ENCODE results near the gene TRIAP1.
A peak's percentile ranks its signal among the peaks of the same experiment; 100 is the strongest.
"Not testable (repeated sequence)": the region's sequence is repeated elsewhere in the genome, so short reads cannot be mapped to it uniquely, and the experiment has no call there.

The TRIAP1 gene

DNA sequence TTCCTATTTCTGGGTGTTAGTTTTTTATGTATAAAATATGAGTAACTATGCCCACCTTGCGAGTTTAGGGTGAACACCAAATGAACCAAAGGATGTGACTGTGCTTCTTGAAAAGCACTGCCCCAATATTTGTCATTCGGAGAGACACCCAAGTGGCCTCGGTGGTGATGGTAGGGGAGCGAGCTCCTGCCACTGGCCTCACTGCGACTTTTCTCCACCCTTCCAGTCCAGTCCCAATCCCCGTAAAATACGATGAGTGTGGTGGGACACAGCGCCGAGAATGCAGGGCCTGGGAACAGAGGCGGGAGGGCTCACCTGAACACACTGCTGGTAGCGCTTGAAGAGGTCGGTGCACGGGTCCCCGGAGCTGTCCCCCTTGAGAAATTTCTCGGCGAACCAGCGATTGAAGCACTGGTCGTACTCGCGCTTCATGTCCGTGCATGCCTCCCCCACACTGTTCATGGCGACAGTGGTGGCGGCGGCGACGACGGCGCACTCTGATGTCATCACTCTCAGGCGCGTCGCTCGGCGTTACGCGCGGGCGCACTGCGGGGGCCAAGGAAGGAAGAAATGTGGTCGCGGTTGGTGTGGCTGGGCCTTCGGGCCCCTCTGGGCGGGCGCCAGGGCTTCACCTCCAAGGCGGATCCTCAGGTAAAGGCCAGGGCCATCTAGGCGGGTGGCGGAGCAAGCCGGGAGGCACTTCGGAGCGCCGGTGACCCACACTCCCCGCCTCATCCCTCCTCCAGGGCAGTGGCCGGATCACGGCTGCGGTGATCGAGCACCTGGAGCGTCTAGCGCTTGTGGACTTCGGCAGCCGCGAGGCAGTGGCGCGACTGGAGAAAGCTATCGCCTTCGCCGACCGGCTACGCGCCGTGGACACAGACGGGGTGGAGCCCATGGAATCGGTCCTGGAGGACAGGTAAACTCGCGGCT lies at the start of gene TRIAP1, which contains the start of gene GATC:
Gene TRIAP1 (minus strand): TSS at position 474 of the 933 bp plus-strand sequence. CDS start 12 bp downstream, at position 462.
Gene GATC (plus strand): TSS at position 534 of the 933 bp plus-strand sequence. CDS start 37 bp downstream, at position 571.
- Histone ChIP-seq H3K27me3 (ENCODE audit: control insufficient read depth in 1 of 2, insufficient read depth in 2 of 2, low read length in 2 of 2) (no peaks in the 10 kb centered on the region), H3K4me3 (ENCODE audit: low read depth in 1 of 2, low read length in 2 of 2) (peak within 1 kb of the TSS; percentile 99 to 100), H3K4me1 (ENCODE audit: control insufficient read depth in 1 of 2, insufficient read depth in 2 of 2, low read length in 2 of 2) (peaks cover 13 to 28% of the 10 kb centered on the region in 2 donors), H3K27ac (ENCODE audit: low read depth, low read length) (peak within 1 kb of the TSS; percentile 92), H3K9ac (ENCODE audit: low read depth in 1 of 2, low read length in 2 of 2) (peak within 1 kb of the TSS; percentile 93 to 94), H3K9me3 (ENCODE audit: control insufficient read depth in 1 of 2, low read length in 2 of 2) (no peaks in the 10 kb centered on the region), H3K36me3 (ENCODE audit: control insufficient read depth in 1 of 2, insufficient read depth in 2 of 2, low read length in 2 of 2) (peaks cover 13 to 30% of the 10 kb centered on the region in 2 donors)

DNA sequence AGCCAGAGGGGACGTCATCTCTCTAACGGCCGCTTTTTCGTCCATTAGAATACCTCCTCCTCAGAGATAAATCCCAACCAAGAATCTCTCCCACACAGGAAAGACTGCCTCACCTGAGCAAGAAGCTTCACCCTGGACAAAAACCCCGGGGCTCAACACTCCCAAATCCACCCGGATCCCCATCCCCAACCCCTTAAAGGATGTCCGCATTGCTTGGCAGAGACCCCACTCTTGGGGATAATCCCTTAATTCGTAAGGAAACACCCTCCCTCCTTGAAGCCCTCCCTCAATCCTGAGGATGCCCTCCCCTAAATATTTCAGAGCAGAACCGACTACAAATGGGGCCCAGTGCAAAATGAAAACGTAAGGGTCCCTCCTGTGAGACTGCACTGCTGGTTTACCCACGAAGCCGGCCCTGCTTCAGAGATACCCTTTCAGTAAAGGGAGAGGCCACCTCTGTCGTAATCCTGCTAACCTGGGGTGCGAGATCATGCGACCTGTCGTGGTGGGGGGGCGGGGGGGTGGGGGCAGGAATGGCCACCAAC lies 49.1 kb upstream of the TRIAP1 start:
- Histone ChIP-seq H3K9ac (ENCODE audit: low read depth in 1 of 2, low read length in 2 of 2) (peak overlapping the region in 1 of 2 donors; percentile 31), H3K36me3 (ENCODE audit: control insufficient read depth in 1 of 2, insufficient read depth in 2 of 2, low read length in 2 of 2) (peaks cover 0 to 21% of the 10 kb centered on the region in 2 donors), H3K9me3 (ENCODE audit: control insufficient read depth in 1 of 2, low read length in 2 of 2) (no peaks in the 10 kb centered on the region), H3K27me3 (ENCODE audit: control insufficient read depth in 1 of 2, insufficient read depth in 2 of 2, low read length in 2 of 2) (no peaks in the 10 kb centered on the region), H3K4me1 (ENCODE audit: control insufficient read depth in 1 of 2, insufficient read depth in 2 of 2, low read length in 2 of 2) (peaks cover 18 to 21% of the 10 kb centered on the region in 2 donors), H3K27ac (ENCODE audit: low read depth, low read length) (no peak overlapping the region), H3K4me3 (ENCODE audit: low read depth in 1 of 2, low read length in 2 of 2) (peak overlapping the region; percentile 94)

DNA sequence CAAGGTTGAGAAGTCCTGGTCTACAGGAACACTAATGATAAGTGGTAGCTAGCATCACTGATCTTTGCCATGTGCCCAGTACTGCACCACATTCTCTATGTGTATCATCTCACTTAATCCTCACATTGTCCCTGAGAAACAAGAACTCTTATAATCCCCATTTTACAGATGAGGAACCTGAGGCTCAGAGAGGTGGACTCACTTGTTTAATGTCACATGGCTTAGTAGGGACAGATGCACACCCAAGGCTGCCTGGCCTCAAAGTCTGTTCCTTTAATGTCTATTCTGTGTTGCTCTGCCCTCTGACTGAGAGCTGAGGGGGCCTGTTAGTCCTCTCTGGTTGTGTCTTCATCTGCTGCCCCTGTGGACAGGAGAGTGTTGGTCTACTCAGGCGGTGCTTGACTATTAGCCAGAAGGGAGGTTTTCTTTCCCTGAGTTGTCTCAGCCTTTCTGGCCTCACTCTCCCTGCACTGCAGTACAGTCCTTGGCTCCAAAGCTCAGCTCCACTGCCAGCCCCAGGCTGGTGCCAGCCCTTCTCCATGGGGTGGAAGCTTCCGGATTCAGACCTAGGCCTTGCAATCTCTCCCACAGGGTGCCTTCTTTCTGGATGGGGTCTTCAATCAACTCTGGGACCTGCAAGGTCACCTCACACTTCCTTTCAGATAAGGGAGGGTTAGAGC lies 44.8 kb upstream of the TRIAP1 start:
- Histone ChIP-seq H3K9ac (ENCODE audit: low read depth in 1 of 2, low read length in 2 of 2) (no peak overlapping the region), H3K36me3 (ENCODE audit: control insufficient read depth in 1 of 2, insufficient read depth in 2 of 2, low read length in 2 of 2) (peaks cover 0 to 8% of the 10 kb centered on the region in 2 donors), H3K27me3 (ENCODE audit: control insufficient read depth in 1 of 2, insufficient read depth in 2 of 2, low read length in 2 of 2) (no peaks in the 10 kb centered on the region), H3K27ac (ENCODE audit: low read depth, low read length) (no peak overlapping the region), H3K9me3 (ENCODE audit: control insufficient read depth in 1 of 2, low read length in 2 of 2) (no peaks in the 10 kb centered on the region), H3K4me1 (ENCODE audit: control insufficient read depth in 1 of 2, insufficient read depth in 2 of 2, low read length in 2 of 2) (peaks cover 6 to 7% of the 10 kb centered on the region in 2 donors), H3K4me3 (ENCODE audit: low read depth in 1 of 2, low read length in 2 of 2) (no peak overlapping the region)

DNA sequence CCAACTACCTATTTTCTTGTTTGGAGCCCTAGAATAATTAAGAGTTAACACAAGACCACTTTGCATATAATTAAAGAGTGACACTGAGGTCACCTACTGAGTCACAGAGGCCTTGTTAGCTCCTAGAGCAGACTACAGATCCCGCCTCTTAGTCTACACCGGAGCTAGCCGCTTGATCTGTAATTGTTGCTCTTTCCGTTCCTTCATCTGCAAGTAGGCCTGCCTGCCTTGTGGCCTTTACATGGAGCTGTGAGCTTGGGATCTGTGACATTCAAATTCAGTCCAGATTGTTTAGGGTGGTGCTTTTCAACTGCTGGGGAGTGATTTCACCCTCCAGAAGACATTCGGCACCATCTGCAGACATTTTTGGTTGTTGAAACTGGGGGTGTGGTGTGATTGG lies 44.1 kb upstream of the TRIAP1 start:
- no peaks in the 10 kb centered on the region for H3K9me3 ChIP-seq (ENCODE audit: control insufficient read depth in 1 of 2, low read length in 2 of 2)
- peaks cover 0 to 8% of the 10 kb centered on the region in 2 donors for H3K36me3 ChIP-seq (ENCODE audit: control insufficient read depth in 1 of 2, insufficient read depth in 2 of 2, low read length in 2 of 2)
- peaks cover 5 to 7% of the 10 kb centered on the region in 2 donors for H3K4me1 ChIP-seq (ENCODE audit: control insufficient read depth in 1 of 2, insufficient read depth in 2 of 2, low read length in 2 of 2)
- no peak overlapping the region for H3K27ac ChIP-seq (ENCODE audit: low read depth, low read length)
- no peaks in the 10 kb centered on the region for H3K27me3 ChIP-seq (ENCODE audit: control insufficient read depth in 1 of 2, insufficient read depth in 2 of 2, low read length in 2 of 2)
- H3K4me3 ChIP-seq (ENCODE audit: low read depth in 1 of 2, low read length in 2 of 2) = no peak overlapping the region
- H3K9ac ChIP-seq (ENCODE audit: low read depth in 1 of 2, low read length in 2 of 2) = no peak overlapping the region

DNA sequence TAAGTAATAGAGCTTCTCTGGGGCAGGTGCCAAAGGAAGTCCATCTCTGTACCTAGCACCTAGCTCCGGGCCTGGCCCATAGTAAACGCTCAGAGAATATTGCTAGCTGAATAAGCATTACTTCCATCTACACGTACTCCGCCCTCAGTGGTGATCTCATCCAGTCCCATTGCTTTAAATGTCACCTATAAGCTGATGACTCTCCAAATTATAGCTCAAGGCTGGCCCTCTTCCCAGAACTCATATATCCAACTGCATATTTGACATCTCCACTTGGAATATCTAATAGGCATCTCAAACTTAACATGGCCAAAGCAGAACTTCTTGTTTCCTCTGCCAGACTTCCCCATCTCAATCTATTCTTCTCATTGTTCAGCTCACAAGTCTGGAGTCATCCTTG lies 42.8 kb upstream of the TRIAP1 start:
- Histone ChIP-seq H3K27ac (ENCODE audit: low read depth, low read length) (no peak overlapping the region), H3K27me3 (ENCODE audit: control insufficient read depth in 1 of 2, insufficient read depth in 2 of 2, low read length in 2 of 2) (no peaks in the 10 kb centered on the region), H3K9ac (ENCODE audit: low read depth in 1 of 2, low read length in 2 of 2) (no peak overlapping the region), H3K36me3 (ENCODE audit: control insufficient read depth in 1 of 2, insufficient read depth in 2 of 2, low read length in 2 of 2) (peaks cover 0 to 8% of the 10 kb centered on the region in 2 donors), H3K4me1 (ENCODE audit: control insufficient read depth in 1 of 2, insufficient read depth in 2 of 2, low read length in 2 of 2) (no peaks in the 10 kb centered on the region), H3K9me3 (ENCODE audit: control insufficient read depth in 1 of 2, low read length in 2 of 2) (no peaks in the 10 kb centered on the region), H3K4me3 (ENCODE audit: low read depth in 1 of 2, low read length in 2 of 2) (no peak overlapping the region)

DNA sequence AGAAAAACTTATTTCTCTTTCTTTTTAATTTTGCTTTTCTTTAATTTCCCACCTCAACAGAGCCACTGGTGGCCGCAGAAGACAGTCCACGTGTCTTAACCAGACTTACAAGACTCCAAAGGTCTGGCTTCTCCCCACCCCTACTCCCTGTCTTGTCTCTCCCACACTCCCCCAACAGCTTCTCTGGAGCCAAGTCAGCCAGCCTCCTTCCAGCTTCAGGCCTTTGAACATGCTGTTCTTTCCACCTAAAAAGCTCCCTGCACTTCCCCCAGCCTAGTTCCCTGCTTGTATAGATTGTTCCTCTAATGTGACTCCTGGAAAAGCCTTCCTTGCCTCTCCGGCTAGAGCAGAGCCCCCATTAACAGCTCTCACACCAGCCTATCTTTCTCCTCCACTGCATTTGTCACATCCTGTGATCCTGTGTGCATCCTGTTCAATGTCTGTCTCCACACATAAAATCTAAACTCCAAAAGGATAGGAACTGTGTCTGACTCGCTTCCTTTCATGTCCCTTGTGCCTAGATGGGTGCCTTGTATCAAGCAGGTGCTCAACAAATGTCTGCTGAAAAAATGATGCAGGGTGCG lies 42.0 kb upstream of the TRIAP1 start:
- Histone ChIP-seq H3K4me3 (ENCODE audit: low read depth in 1 of 2, low read length in 2 of 2) (no peak overlapping the region), H3K4me1 (ENCODE audit: control insufficient read depth in 1 of 2, insufficient read depth in 2 of 2, low read length in 2 of 2) (no peaks in the 10 kb centered on the region), H3K36me3 (ENCODE audit: control insufficient read depth in 1 of 2, insufficient read depth in 2 of 2, low read length in 2 of 2) (peaks cover 0 to 8% of the 10 kb centered on the region in 2 donors), H3K27me3 (ENCODE audit: control insufficient read depth in 1 of 2, insufficient read depth in 2 of 2, low read length in 2 of 2) (no peaks in the 10 kb centered on the region), H3K9me3 (ENCODE audit: control insufficient read depth in 1 of 2, low read length in 2 of 2) (no peaks in the 10 kb centered on the region), H3K9ac (ENCODE audit: low read depth in 1 of 2, low read length in 2 of 2) (no peak overlapping the region), H3K27ac (ENCODE audit: low read depth, low read length) (no peak overlapping the region)

DNA sequence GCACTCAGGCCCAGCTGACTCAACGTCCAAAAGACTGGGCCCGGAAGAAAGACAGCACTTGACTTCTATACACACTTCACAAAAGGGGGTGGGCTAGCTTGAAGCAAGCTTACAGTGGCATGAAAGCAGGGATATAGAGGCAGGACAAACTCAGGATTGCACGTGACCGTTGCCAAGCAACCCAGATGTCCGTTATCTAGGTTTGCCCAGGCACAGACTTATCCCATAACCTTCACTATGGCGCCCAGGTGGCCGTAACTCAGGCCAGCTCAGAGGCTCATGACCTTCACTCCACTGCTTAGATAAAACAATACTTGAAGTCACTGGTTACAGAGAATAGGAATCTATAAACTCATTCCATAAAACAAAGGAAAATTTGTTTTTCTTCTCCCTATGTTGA lies 41.4 kb upstream of the TRIAP1 start:
- H3K9ac ChIP-seq (ENCODE audit: low read depth in 1 of 2, low read length in 2 of 2); H3K36me3 ChIP-seq (ENCODE audit: control insufficient read depth in 1 of 2, insufficient read depth in 2 of 2, low read length in 2 of 2); H3K9me3 ChIP-seq (ENCODE audit: control insufficient read depth in 1 of 2, low read length in 2 of 2); H3K27ac ChIP-seq (ENCODE audit: low read depth, low read length); H3K27me3 ChIP-seq (ENCODE audit: control insufficient read depth in 1 of 2, insufficient read depth in 2 of 2, low read length in 2 of 2); H3K4me3 ChIP-seq (ENCODE audit: low read depth in 1 of 2, low read length in 2 of 2); H3K4me1 ChIP-seq (ENCODE audit: control insufficient read depth in 1 of 2, insufficient read depth in 2 of 2, low read length in 2 of 2): not testable (repeated sequence)

DNA sequence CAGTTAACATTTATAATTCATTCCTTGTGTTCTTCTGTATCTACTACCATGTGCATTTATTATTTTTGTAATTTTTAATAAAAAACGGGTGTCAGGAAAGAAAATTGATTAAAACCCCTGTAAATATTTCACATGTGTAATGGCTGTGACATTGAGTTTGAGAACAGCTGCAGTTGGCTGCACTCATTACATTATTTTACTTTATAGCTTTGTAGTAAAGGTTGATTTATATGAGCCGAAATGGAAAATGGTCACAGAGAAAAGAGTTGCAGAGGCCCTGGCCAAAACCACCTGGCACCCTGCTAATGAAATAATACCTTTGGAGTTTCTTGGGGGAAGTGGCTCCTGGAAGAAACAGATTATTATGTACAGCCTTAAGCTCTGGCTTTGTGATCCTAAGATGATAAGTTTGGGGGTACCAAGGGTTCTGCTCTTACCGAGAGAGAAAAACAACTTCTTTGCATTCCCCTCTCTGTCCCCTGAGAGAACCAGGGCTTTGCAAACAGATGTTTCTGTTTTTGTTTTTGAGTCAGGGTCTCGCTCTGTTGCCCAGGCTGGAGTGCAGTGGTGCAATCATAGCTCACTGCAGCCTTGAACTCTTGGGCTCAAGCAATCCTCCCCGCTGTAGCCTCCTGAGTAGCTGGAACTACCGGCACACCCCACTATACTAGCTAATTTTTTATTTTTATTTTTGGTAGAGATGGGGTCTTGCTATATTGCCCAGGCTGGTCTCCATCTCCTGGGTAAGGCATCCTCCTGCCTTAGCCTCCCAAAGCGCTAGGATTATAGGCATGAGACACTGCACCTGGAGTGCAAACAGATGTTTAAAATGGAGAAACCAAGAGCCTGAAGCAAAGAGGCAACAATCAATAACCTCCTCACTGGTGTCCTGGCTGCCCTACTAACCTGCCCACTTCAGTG lies 40.0 kb upstream of the TRIAP1 start:
- peaks cover 0 to 8% of the 10 kb centered on the region in 2 donors for H3K36me3 ChIP-seq (ENCODE audit: control insufficient read depth in 1 of 2, insufficient read depth in 2 of 2, low read length in 2 of 2)
- H3K27me3 ChIP-seq (ENCODE audit: control insufficient read depth in 1 of 2, insufficient read depth in 2 of 2, low read length in 2 of 2) = no peaks in the 10 kb centered on the region
- H3K27ac ChIP-seq (ENCODE audit: low read depth, low read length) = no peak overlapping the region
- no peaks in the 10 kb centered on the region for H3K9me3 ChIP-seq (ENCODE audit: control insufficient read depth in 1 of 2, low read length in 2 of 2)
- no peak overlapping the region for H3K4me3 ChIP-seq (ENCODE audit: low read depth in 1 of 2, low read length in 2 of 2)
- H3K9ac ChIP-seq (ENCODE audit: low read depth in 1 of 2, low read length in 2 of 2) = no peak overlapping the region
- no peaks in the 10 kb centered on the region for H3K4me1 ChIP-seq (ENCODE audit: control insufficient read depth in 1 of 2, insufficient read depth in 2 of 2, low read length in 2 of 2)

DNA sequence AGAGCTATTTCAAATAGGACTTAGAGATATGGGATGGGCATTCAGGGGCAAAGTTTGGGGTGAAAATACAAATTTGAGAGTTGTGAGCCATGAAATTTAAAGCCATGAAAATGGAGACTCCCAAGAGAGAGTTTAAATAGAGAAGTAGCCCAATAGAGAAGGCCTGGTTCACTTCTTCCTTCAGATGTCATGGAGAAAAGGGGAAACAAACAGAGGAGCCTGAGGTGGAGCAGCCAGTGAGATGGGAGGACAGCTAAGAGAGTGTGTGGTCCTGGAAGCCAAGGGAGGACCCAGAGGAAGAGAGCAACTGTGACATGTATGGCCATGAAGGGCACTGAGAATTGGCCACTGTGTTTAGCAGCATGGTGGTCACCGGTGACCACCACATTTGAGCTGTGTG lies 37.4 kb upstream of the TRIAP1 start:
- Histone ChIP-seq H3K27me3 (ENCODE audit: control insufficient read depth in 1 of 2, insufficient read depth in 2 of 2, low read length in 2 of 2) (no peaks in the 10 kb centered on the region), H3K4me3 (ENCODE audit: low read depth in 1 of 2, low read length in 2 of 2) (no peak overlapping the region), H3K27ac (ENCODE audit: low read depth, low read length) (no peak overlapping the region), H3K9me3 (ENCODE audit: control insufficient read depth in 1 of 2, low read length in 2 of 2) (no peaks in the 10 kb centered on the region), H3K4me1 (ENCODE audit: control insufficient read depth in 1 of 2, insufficient read depth in 2 of 2, low read length in 2 of 2) (no peaks in the 10 kb centered on the region), H3K9ac (ENCODE audit: low read depth in 1 of 2, low read length in 2 of 2) (no peak overlapping the region), H3K36me3 (ENCODE audit: control insufficient read depth in 1 of 2, insufficient read depth in 2 of 2, low read length in 2 of 2) (no peaks in the 10 kb centered on the region)
